ENCODE results near the gene LTBR.

- TF ChIP-seq CTCF (IDR thresholded peaks at IDR 0.05) = no peak
- no peak for TF ChIP-seq POLR2A (IDR thresholded peaks at IDR 0.05)
- TF ChIP-seq POLR2AphosphoS5 (IDR thresholded peaks at IDR 0.05) = no peak
Measured at GRCh38 chr12:6351622-6352021, 32.3 kb upstream of the LTBR start.

All from prostate gland (tissue), 2 donors.